NCI-H524 (cell line): ENCODE data around the gene ZSCAN20.
A peak's percentile ranks its signal among the peaks of the same experiment; 100 is the strongest.
"Not testable (repeated sequence)": the region's sequence is repeated elsewhere in the genome, so short reads cannot be mapped to it uniquely, and the experiment has no call there.

Source experiments
- DNase-seq, 2 experiments: peaks; one replicate each; lab custom pipeline; 2025; lab: John Stamatoyannopoulos, UW

ZSCAN20 gene

DNA sequence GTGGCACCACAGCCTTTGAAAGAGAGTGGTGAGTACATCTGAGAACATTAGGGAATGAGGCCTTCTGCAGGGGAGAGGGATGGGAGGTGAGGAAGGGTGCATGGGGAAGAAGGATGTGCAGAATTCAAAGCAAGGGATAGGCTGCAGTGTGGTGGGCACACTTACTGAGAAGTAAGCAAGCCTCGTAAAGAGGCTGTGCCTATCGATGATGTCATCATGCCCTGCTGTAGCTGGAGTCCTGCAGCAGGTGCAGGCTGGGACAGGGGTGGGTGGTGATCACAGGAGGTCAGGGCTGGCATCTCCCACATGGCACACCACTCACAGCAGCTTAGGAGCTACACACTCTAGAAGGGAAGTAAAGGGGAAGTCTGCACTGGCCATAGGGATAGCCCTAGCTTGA is 16.2 kb downstream of the ZSCAN20 start:
- no peak for DNase-seq

DNA sequence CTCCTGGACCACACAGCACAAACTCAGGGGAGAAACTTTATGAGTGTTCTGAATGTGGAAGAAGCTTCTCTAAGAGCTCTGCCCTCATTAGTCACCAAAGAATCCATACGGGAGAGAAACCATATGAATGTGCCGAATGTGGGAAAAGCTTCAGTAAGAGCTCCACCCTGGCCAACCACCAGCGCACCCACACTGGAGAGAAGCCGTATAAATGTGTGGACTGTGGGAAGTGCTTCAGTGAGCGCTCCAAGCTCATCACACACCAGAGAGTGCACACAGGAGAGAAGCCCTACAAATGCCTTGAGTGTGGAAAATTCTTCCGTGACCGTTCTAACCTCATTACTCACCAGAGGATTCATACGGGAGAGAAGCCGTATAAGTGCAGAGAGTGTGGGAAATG is 22.5 kb downstream of the ZSCAN20 start:
- no peak for DNase-seq

DNA sequence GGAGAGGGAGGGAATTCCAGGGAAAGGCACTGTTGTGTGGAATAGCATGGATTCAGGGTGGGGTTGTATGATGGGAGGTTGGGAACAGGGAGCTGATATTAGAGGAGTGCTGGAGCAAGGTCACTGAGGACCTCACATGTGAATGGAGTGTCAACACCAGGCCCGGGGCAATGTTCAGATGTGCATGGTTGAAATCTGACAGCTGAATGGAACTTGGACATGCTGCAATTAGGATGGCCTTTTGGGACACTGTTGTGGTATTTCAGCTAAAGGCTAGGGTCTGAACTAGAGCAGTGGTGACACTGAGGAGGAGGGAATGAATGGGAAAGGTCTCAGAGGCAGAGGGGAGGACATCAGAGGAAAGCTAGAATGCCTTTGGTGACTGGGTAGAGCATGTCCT is 25.0 kb downstream of the ZSCAN20 start:
- DNase-seq, result no peak

DNA sequence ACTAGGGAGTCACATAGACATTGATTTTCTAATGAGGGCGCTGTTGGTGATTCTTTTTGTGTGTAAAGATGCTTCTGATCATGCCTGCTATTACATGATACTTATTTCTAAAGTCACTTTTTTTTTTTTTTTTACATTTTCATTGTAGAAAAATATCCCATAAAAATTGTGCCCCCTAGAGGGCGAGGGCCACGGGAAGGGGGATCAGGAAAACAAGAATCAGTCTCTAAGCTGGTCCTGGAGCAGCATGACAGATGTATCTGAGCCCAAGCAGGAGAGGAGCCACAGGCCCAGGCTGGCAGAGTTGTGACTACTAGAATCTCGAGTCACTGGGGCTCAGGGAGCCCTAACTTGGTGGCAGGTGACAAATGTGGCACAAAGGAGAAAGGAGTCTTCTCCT is 28.1 kb downstream of the ZSCAN20 start:
- peak in 1 of 2 experiments; percentile 11 for DNase-seq

DNA sequence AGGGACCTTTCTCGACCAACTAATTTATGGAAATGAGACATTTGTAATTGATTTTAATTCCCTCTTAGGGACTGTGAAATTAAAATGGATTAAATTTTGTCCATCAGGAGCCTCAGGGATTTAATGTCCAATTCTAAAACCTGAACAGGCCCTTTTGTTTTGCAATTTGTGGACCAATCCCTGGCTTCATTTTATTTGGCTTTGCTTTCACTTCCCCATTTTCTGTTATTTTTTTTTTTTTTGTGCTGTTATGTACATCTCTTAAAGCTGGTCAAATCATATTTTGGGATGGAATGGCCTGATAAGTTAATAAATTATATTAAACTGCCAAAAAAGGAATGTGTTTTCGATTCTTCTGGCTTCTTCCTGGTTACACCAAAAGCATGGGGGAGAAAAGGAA is 28.9 kb downstream of the ZSCAN20 start:
- DNase-seq, result no peak

DNA sequence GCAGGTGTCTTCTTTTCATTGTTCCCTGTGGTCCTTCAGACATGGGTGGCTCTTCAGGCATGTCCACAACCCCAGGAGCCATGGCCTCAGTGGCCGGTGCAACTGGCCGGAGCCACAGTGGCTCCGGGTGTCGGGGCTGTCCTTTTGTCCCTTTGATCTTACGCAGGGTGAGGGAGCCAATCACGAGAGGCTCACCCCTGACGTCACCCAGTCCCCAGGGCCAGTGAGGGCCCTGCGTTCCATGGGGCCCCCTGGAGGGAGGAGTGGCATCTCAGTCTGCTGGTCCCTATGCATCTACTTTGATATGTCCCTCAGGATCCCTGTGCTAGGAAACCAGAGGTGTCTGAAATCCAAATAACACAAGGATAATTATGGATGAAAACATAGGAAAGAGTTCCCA is 29.3 kb downstream of the ZSCAN20 start:
- DNase-seq, result no peak

DNA sequence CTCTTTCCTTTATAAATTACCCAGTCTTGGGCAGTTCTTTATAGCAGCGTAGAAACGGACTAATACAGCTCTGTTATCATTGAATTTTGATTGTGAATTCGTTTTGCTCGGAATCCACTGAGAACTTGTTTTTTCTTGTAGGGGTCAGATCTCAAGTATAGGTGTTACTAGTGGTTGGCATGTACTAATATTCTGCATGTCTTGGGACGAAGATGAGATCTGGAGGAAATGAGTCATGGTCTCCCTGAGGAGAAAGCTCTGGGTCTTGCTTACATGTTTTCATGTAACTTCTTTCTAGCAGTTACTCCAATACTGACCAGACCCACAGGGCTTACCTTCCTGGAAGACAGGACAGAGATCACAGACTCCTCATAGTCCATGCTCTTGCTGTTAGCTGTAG is 30.3 kb downstream of the ZSCAN20 start:
- no peak for DNase-seq

DNA sequence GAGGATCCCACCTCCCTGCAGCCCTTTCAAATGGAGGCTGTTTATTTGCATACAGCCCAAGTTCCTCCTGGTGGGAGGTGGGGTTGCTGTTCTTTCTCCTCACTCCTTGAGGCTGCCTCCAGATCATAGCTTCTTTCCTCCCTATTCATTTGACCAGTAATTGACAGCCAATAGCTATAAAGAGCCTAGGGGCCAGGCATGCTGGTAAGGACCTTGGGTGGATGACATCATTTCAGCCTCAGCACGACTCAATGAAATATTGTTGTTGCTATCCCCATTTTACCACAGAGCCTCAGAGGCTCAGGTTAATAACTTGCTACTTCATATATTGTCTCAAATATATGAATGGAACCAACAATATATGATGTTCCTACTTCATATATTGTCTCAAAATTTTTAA is 31.1 kb downstream of the ZSCAN20 start:
- DNase-seq, result no peak

DNA sequence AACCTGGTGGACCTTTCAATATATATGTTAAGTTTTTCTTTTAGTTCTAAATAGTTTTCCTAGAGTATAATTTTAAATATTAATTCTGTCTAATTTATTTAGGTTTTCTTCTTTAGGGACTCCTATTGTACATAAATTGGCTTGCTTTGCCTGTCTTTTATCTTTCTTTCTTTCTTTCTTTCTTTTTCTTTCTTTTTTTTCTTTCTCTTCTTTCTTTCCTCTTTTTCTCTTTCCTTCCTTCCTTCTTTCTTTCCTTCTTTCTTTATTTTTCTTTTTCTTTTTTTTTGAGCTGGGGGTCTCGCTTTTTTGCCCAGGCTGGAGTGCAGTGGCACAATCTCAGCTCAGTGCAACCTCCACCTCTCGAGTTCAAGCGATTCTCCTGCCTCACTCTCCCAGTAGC is 35.2 kb downstream of the ZSCAN20 start:
- DNase-seq, result no peak

DNA sequence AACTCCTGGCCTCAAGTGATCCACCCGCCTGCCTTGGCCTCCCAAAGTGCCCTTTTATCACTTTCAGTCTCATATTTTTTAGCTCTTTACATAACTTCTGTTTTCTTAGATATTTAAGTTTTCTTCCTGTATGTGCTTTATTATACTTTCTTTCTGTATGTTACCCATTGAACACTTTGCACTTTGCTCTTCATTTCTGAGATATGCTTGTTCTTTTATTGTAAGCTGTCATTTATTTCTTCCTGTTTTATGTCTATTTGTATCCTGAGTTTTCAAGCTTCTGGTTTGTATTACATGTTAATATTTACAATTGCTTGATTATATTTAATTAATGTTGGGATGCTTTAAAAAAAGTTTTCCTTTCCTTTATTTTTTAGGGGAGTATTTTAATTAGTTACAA is 35.7 kb downstream of the ZSCAN20 start:
- DNase-seq, result no peak

DNA sequence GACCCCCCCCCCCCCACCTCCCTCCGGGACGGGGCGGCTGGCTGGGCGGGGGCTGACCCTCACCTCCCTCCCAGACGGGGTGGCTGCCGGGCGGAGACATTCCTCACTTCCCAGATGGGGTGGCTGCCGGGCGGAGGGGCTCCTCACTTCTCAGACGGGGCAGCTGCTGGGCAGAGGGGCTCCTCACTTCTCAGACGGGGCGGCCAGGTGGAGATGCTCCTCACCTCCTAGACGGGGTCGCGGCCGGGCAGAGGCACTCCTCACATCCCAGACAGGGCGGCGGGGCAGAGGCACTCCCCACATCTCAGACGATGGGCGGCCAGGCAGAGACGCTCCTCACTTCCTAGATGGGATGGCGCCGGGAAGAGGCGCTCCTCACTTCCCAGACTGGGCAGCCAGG is 36.8 kb downstream of the ZSCAN20 start:
- DNase-seq, result not testable (repeated sequence)

DNA sequence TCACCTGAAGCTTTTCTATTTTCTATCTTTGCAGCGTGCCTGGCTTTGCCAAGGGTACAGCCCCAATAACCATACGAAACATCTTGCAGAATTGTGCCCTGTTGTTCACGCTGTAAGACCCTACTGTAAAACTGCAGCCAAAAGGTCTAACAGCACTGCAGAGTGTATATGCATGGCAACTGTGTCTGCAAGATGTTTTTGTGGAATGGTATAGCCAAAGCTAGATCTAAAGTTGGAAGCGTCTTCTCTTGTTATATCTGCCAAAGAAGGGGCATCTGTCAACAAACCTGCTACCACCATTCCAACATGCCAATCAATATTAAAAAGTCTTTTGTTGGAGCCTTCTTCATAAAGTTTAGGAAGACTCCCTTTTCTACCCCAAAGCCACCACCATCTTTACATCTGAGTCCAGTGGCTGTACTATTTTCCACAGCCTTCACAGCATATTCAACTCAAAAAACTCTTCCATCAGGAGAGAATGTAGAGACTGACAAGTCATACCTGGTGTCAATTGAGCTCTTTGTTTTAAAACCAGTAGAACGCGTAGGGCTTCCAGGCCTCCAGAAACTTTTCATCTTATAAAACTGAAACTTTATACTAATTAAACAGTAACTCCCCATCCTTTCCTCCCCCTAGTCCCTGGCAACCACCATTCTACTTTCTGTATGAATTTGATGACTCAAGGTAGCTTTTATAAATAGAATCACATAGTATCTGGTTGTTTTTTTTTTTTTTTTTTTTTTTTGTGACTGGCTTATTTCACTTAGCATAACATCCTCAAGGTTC is 40.0 kb downstream of the ZSCAN20 start:
- DNase-seq, result no peak

DNA sequence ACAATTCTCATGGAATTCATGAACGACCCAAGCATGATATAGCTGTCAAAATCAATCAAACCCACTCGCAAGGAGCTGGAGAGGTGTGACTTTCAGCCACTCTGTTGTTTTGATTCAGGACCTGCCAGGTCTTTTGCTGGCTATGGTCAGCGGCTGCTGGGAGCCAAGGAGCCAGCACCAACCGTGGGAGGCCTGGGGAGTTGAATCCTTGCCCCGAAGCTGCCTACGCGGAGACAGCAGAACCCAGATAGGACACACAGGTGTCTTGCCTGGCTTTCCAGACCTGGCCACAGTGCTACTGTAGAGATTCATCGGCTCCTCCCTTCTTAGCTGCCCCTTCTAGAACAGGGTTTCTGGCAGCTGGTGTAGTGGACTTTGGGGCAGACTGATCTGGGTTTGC is 42.7 kb downstream of the ZSCAN20 start:
- peak in 1 of 2 experiments; percentile 3 for DNase-seq

DNA sequence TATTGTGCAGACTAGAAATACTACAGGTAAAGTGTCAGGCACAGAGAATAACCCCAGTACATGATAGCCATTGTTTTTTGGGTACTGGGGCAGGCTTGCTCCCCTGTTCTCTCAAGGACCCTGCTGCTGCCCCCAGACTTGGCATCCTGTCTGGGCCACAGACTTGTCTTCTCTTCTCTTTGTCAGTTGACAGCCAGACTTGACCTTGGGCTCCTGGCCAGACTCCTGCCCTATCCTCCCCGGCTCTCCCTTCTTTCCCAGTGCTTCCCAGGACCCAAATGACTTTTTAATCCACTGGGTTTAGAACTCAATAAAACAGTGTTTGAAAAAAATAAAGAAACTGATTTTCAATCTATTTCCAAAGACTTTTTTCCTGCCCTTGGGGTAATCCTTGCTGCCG is 43.2 kb downstream of the ZSCAN20 start:
- DNase-seq, result no peak

DNA sequence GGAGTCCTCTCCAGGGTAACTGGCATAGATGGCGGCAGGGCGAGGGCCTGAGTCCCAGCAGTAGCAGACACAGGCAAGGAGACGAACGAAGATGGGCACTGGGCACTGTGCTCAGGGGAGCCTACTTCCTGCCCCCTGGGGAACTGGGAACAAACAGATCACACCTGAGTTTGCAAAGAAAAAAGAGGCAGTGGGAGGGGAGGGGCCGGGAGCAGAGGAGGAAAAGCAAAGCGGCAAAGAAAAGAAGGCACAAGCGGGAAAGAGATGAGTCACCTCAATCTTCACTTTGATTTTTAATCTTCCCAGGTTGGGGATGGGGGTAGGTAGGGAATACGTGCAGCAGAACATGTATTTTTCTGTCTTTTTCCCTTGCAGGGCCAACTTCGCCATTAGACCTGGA is 44.0 kb downstream of the ZSCAN20 start:
- DNase-seq, result no peak

DNA sequence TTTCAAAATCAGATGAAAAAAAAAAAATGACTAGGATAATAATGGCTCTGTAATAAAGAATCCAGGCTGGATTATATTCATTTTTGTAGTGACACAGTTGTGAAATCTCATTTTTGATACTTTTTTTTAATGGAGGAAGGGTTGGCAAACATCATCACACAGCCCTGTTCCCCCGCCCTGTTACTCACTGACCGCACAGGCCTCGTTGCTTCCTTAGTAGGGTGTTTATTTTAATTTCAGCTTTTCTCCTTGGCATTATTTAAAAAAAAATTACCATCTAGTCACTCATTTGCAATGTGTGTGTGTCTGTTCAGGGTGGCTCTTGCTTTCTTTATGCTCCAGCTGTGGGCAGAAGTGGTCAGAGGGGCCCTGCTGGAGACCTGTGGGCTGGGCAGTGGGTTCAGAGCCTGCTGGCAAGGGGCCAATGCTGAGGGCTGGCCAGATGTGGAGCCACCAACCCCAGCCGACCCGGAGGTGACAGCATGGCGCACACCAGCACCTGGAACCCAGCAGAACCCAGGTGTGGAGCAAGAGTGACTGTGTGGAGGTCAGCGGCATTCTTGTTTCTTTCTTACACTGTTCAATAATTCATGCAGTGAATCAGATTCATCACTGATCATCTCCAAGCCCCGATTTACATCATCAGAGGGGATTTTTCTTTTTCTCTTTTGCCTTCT is 44.6 kb downstream of the ZSCAN20 start:
- DNase-seq, result no peak

DNA sequence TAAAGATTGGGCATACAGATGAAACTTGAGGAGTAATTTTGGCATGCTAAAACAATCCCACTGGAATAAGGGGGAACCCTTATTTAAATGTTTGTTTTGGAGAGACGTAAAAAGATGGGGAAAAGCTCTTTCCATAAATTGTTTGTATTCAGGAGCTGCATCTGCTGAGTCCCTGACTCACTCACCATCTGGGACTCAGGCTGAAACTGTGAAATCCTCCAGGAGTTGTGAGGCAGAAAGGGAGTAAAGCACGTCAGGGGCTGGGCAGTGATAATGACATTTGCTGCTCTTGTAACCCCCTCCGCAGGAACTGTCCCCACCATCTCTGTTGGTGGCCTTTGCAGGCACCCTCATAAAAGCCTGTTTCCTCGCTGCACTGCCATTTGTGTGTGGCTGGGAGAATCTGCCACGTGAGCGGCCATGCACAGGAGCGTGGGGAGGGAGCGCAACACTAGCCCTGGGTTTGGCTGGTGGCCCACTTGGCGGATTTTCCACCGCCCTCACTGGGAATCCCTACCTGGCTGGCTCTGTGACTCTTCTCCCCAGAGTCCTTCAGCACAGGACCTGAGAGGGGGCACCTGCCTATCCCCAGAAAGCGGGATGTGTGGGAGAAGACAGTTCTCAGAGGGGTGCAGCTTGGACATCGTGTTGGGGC is 45.3 kb downstream of the ZSCAN20 start:
- DNase-seq, result peak in 1 of 2 experiments; percentile 26

DNA sequence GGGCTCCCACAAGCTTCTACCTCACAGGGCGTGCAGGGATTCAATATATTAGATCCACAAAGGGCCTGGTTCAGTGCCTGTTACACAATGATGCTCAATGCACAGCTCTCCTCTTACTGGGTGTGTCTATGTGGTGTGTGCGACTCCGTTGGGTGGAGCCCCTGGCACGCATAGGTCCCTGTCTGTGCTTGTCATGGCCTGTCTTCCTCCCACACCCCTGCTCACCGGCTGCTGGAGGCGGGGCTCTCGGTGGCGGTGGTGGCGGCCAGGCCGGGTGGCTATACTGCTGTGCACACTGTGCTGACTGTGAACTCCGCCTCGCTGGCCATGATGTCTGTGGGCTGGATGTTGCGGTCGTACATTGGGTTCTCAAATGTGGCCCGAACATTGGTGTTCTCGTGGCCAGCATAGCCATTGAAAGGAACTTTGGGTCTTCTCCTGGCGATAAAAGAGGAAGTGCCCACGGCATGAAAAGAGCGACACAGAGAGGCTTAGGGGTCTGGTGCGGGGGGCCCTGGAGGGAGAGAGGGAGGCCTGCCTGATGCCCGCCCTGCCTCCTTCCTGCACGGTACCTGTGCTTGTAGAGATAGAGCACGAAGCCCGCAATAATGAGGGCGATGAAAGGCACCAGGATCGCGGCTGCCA is 46.9 kb downstream of the ZSCAN20 start:
- DNase-seq, result no peak

DNA sequence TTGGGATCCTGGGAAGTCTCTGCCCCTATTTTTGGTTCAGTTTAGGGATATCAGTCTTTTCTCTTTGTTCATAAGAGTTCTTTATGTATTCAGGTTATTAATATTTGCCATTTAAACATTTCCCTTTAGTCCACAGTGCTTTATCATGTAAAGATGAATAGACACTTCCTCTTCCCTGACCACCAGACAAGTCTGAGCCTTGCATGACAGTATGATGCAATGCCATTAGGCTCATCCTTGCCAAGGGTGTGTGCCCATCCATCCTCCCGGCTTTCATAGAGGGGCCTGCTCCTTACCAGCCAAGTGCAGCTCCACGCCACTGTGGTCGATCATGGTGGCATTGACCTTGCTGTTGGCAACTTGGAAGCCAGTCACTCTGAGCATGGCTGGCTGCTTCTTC is 52.1 kb downstream of the ZSCAN20 start:
- no peak for DNase-seq

DNA sequence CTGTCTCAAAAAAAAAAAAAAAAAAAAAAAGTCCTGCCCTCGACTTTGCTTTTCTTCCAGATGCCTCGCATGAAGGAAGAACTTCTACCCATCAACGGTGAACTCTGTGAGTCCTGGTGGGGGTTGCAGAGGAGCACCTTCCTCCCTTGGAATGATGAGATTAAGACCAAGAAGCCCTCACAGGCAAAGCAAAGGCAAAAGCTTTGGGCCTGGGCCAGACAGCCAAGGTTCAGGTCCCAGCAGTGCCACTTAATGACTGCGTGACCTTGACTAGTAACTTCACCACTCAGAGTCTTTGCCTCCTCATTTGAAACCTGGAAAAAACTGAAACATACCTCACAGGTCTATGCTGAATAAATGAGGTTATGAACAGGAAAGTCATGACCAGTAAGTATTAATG is 55.5 kb downstream of the ZSCAN20 start:
- DNase-seq, result no peak

DNA sequence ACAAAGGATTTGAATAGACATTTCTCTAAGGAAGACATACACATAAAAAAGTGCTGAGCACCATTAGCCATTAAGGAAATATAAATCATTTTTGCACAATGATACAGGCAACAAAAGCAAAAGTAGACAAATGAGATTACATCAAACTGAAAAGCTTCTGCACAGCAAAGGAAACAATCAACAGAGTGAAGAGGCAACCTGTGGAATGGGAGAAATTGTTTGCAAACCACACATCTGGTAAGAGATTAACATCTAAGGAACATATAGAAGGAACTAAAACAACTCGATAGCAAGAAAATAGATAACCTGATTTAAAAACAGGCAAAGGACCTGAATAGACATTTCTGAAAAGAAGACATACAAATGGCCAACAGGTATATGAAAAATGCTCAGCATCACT is 57.5 kb downstream of the ZSCAN20 start:
- no peak for DNase-seq

DNA sequence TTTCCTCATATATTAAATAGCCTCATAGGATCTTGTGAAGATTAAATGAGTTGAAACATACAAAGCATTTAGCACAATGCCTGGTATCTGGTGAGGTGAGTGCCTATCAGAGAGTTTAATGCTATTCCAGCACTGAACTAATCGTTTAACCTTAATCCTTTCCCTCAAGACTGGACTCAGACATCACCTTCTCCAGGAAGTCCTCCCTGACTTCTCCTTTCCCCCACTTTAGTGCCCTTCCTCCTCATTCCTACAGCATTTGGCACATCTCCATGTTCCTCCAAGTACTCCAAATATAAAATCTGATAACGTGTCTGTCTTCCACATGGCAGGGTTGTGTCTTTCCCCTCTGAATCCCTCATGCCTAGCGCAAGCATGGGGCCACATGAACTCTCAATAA is 59.8 kb downstream of the ZSCAN20 start:
- no peak for DNase-seq

DNA sequence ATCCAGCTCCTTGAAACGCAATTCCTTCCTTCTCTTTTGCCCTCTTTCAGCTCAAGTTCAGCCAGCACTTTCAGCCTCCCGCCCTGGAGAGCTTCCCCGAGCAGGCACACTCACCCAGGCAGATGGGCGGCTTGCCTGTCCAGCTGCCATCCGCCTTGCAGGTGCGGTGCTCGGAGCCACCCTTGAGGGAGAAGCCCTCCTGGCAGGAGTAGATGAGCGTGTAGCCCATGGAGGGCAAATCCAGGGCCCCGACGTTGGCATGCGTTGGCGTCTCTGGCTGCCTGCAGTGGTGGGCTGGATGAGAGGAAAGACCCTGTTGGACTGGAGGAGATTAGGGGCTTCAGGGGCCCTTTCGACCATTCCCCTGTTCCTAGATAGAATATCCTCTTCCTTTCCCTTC is 60.5 kb downstream of the ZSCAN20 start:
- DNase-seq, result peak in 1 of 2 experiments; percentile 31
